Neuronal stem cell (in vitro differentiated cells): Measurements from ENCODE around the gene SINHCAF.

Experiments
- DNase-seq: peaks from one replicate; pipeline ENCODE4 v3.0.0-alpha.2; 2013; ENCODE audit warnings: low spot score
- H2AFZ ChIP-seq: one replicate; pipeline ENCODE4 v1.6.1; 2013; ENCODE audit warnings: mild to moderate bottlenecking, low read length, inconsistent platforms
- H2AK5ac ChIP-seq: 2 replicates; pipeline ENCODE4 v1.6.1; 2013; ENCODE audit warnings: low read depth, mild to moderate bottlenecking, inconsistent platforms, low read length, moderate library complexity, mixed read lengths
- H2BK120ac ChIP-seq: 2 replicates; pipeline ENCODE4 v1.6.1; 2013; ENCODE audit warnings: low read depth, mild to moderate bottlenecking, inconsistent platforms, low read length, moderate library complexity, mixed read lengths
- H2BK12ac ChIP-seq: one replicate; pipeline ENCODE4 v1.6.1; 2013; ENCODE audit warnings: low read length, inconsistent platforms
- H2BK15ac ChIP-seq: 2 replicates; pipeline ENCODE4 v1.6.1; 2013; ENCODE audit warnings: mild to moderate bottlenecking, low read length, inconsistent platforms, mixed read lengths
- H2BK5ac ChIP-seq: one replicate; pipeline ENCODE4 v1.6.1; 2013; ENCODE audit warnings: inconsistent platforms, mild to moderate bottlenecking, low read length, moderate library complexity
- H3K14ac ChIP-seq: one replicate; pipeline ENCODE4 v1.6.1; 2013; ENCODE audit warnings: low read length, inconsistent platforms
- H3K18ac ChIP-seq: 2 replicates; pipeline ENCODE4 v1.6.1; 2013; ENCODE audit warnings: low read length, inconsistent platforms
- H3K23ac ChIP-seq: 2 replicates; pipeline ENCODE4 v1.6.1; 2013; ENCODE audit warnings: low read depth, mild to moderate bottlenecking, mixed read lengths, low read length, inconsistent platforms; ENCODE audit not compliant: poor library complexity
- H3K27ac ChIP-seq: replicated peaks from 3 replicates; pipeline ENCODE4 v1.5.1; 2013; ENCODE audit warnings: low read length, inconsistent platforms
- H3K27me3 ChIP-seq, 3 experiments: 2 replicates each; pipeline ENCODE4 v1.6.1; 2013; ENCODE audit warnings: low read length in 3 of 3, mild to moderate bottlenecking in 2 of 3, inconsistent platforms in 1 of 3, low read depth in 1 of 3, mixed read lengths in 1 of 3, moderate library complexity in 1 of 3; ENCODE audit not compliant: control insufficient read depth in 3 of 3, insufficient read depth in 3 of 3
- H3K36me3 ChIP-seq, 2 donors: replicated peaks in 1 of 2; 2 replicates each; pipeline ENCODE4 v1.6.1; 2013; ENCODE audit warnings: low read length in 2 of 2; ENCODE audit not compliant: control insufficient read depth in 2 of 2, insufficient read depth in 2 of 2
- H3K4ac ChIP-seq: 2 replicates; pipeline ENCODE4 v1.6.1; 2013; ENCODE audit warnings: inconsistent platforms, mild to moderate bottlenecking, low read length, moderate library complexity
- H3K4me1 ChIP-seq, 2 donors: 1 replicate in 1 of 2; 2 replicates in 1 of 2; pipeline ENCODE4 v1.6.1; 2013; ENCODE audit warnings: low read length in 2 of 2, low read depth in 1 of 2; ENCODE audit not compliant: control insufficient read depth in 2 of 2, insufficient read depth in 1 of 2
- H3K4me2 ChIP-seq: one replicate; pipeline ENCODE4 v1.6.1; 2013; ENCODE audit warnings: mild to moderate bottlenecking, low read length, inconsistent platforms; ENCODE audit not compliant: insufficient read depth, poor library complexity, severe bottlenecking
- H3K4me3 ChIP-seq, 2 donors: 2 replicates each; pipeline ENCODE4 v1.5.1; 2013; ENCODE audit warnings: low read length in 2 of 2, mild to moderate bottlenecking in 2 of 2, inconsistent platforms in 1 of 2, moderate library complexity in 1 of 2
- H3K79me1 ChIP-seq: one replicate; pipeline ENCODE4 v1.6.1; 2013; ENCODE audit warnings: low read depth, mild to moderate bottlenecking, inconsistent platforms, low read length, moderate library complexity
- H3K9ac ChIP-seq: one replicate; pipeline ENCODE4 v1.6.1; 2013; ENCODE audit warnings: mild to moderate bottlenecking, low read depth, low read length, inconsistent platforms; ENCODE audit not compliant: poor library complexity
- H3K9me3 ChIP-seq, 2 donors: replicated peaks in 1 of 2; 2 replicates each; pipeline versions ENCODE3 to v1.6.1; 2013; ENCODE audit warnings: low read length in 2 of 2, mild to moderate bottlenecking in 2 of 2, inconsistent platforms in 1 of 2, low read depth in 1 of 2, mixed read lengths in 1 of 2, moderate library complexity in 1 of 2; ENCODE audit not compliant: control insufficient read depth in 2 of 2, insufficient read depth in 1 of 2
- H4K8ac ChIP-seq: one replicate; pipeline ENCODE4 v1.6.1; 2013; ENCODE audit warnings: low read depth, mild to moderate bottlenecking, inconsistent platforms, low read length, moderate library complexity
- H4K91ac ChIP-seq: one replicate; pipeline ENCODE4 v1.6.1; 2013; ENCODE audit warnings: low read length, low read depth, mild to moderate bottlenecking, inconsistent platforms; ENCODE audit not compliant: poor library complexity
- WGBS, 2 donors: extraction: QIAGEN DNeasy Blood & Tissue Kit; methylation state at CpG; one replicate each; pipeline ENCODE4 v1.1.7; 2013; ENCODE audit warnings: missing lambda C conversion rate in 2 of 2, mixed read lengths in 1 of 2; ENCODE audit not compliant: insufficient read length in 2 of 2, insufficient replicate concordance in 1 of 2; ENCODE audit errors: extremely low coverage in 2 of 2; 5-methylcytosine and 5-hydroxymethylcytosine counted together

Gene SINHCAF

GRCh38 chr12:31321186-31321896, 4.6 kb downstream of the SINHCAF start:
- Histone ChIP-seq H3K14ac (no peak overlapping the region), H2BK120ac (no peak overlapping the region), H3K9ac (no peak overlapping the region), H2AK5ac (no peak overlapping the region), H3K36me3 (no peaks in the 10 kb centered on the region), H3K4me3 (no peak overlapping the region), H4K8ac (no peak overlapping the region), H3K79me1 (no peaks in the 10 kb centered on the region), H2BK12ac (no peak overlapping the region), H3K4me2 (no peak overlapping the region), H3K9me3 (no peaks in the 10 kb centered on the region), H3K23ac (no peak overlapping the region), H3K4me1 (peaks cover 14 to 28% of the 10 kb centered on the region in 2 donors), H3K4ac (no peak overlapping the region), H3K27ac (no peak overlapping the region), H3K27me3 (no peaks in the 10 kb centered on the region), H2BK15ac (no peak overlapping the region), H3K18ac (no peak overlapping the region), H2BK5ac (no peak overlapping the region), H4K91ac (no peak overlapping the region), H2AFZ (no peak overlapping the region)
- no CpG with 5 or more reads among the region's 4 CpGs for WGBS, 2 donors
- no peak for DNase-seq

- Histone ChIP-seq H3K4me3 (no peak overlapping the region), H3K4me1 (peaks cover 14 to 28% of the 10 kb centered on the region in 2 donors), H3K14ac (no peak overlapping the region), H4K91ac (no peak overlapping the region), H3K4ac (no peak overlapping the region), H3K9me3 (peaks cover 4 to 5% of the 10 kb centered on the region in 2 donors), H3K9ac (no peak overlapping the region), H2BK12ac (no peak overlapping the region), H4K8ac (no peak overlapping the region), H3K18ac (no peak overlapping the region), H3K27me3 (no peaks in the 10 kb centered on the region), H3K27ac (no peak overlapping the region), H3K36me3 (peaks cover 0 to 15% of the 10 kb centered on the region in 2 donors), H2AFZ (no peak overlapping the region), H2BK5ac (no peak overlapping the region), H2BK15ac (no peak overlapping the region), H2AK5ac (no peak overlapping the region), H3K4me2 (no peak overlapping the region), H3K23ac (no peak overlapping the region), H2BK120ac (no peak overlapping the region), H3K79me1 (no peaks in the 10 kb centered on the region)
- no CpG with 5 or more reads among the region's 2 CpGs for WGBS, 2 donors
- DNase-seq, result no peak
Measured at GRCh38 chr12:31318657-31319269, 7.2 kb downstream of the SINHCAF start.

- Histone ChIP-seq H2AK5ac (no peak overlapping the region), H3K4me3 (peak overlapping the region in 1 of 2 donors; percentile 19)
Measured at GRCh38 chr12:31317471-31318395, 8.2 kb downstream of the SINHCAF start.

More at GRCh38 chr12:31317471-31318395, 8.2 kb downstream of the SINHCAF start:
- Histone ChIP-seq H2BK15ac (no peak overlapping the region), H3K4me2 (no peak overlapping the region), H3K4ac (no peak overlapping the region), H3K27me3 (no peaks in the 10 kb centered on the region), H4K91ac (no peak overlapping the region), H3K9ac (no peak overlapping the region), H3K4me1 (peaks cover 11 to 28% of the 10 kb centered on the region in 2 donors), H3K79me1 (no peaks in the 10 kb centered on the region), H3K36me3 (peaks cover 0 to 21% of the 10 kb centered on the region in 2 donors), H3K9me3 (peaks cover 4 to 6% of the 10 kb centered on the region in 2 donors), H2BK120ac (no peak overlapping the region), H2BK12ac (no peak overlapping the region), H3K14ac (no peak overlapping the region), H3K27ac (peak overlapping the region; percentile 34), H4K8ac (no peak overlapping the region), H2AFZ (no peak overlapping the region), H3K18ac (no peak overlapping the region), H3K23ac (no peak overlapping the region), H2BK5ac (no peak overlapping the region)
- no CpG with 5 or more reads among the region's 8 CpGs for WGBS, 2 donors
- no peak for DNase-seq
